ENCODE results near the gene CNTNAP5.

The CNTNAP5 gene

GRCh38 chr2:124708661-124709060 lies 683.6 kb downstream of the CNTNAP5 start:
- no peak for DNase-seq (ENCODE audit: low read depth)
- TF ChIP-seq, protein P1, sequence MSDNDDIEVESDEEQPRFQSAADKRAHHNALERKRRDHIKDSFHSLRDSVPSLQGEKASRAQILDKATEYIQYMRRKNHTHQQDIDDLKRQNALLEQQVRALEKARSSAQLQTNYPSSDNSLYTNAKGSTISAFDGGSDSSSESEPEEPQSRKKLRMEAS (IDR thresholded peaks at IDR 0.05; ENCODE audit: low read depth, low read length) = no peak
- TF ChIP-seq CTCF (IDR thresholded peaks at IDR 0.05; ENCODE audit: low read depth, low read length) = no peak
- no peak for TF ChIP-seq MYC (IDR thresholded peaks at IDR 0.05; ENCODE audit: low read depth, low read length)
- TF ChIP-seq POLR2A (IDR thresholded peaks at IDR 0.05; ENCODE audit: extremely low read depth, insufficient read length) = no peak

GRCh38 chr2:124713969-124714368 lies 688.9 kb downstream of the CNTNAP5 start:
- H3K4me3 ChIP-seq (ENCODE audit: low read depth, low read length) = no peak overlapping the region
- TF ChIP-seq CTCF (IDR thresholded peaks at IDR 0.05; ENCODE audit: low read depth, low read length) = no peak
- TF ChIP-seq, protein P1 (IDR thresholded peaks at IDR 0.05; ENCODE audit: low read depth, low read length) = no peak
- no peak for TF ChIP-seq MYC (IDR thresholded peaks at IDR 0.05; ENCODE audit: low read depth, low read length)
- no peak for TF ChIP-seq POLR2A (IDR thresholded peaks at IDR 0.05; ENCODE audit: extremely low read depth, insufficient read length)
- DNase-seq (ENCODE audit: low read depth) = no peak

More at GRCh38 chr2:124708661-124709060, 683.6 kb downstream of the CNTNAP5 start:
- no peak overlapping the region for H3K4me3 ChIP-seq (ENCODE audit: low read depth, low read length)

GRCh38 chr2:124725187-124725586 lies 700.1 kb downstream of the CNTNAP5 start:
- H3K4me3 ChIP-seq (ENCODE audit: low read depth, low read length) = no peak overlapping the region
- DNase-seq (ENCODE audit: low read depth) = no peak
- TF ChIP-seq POLR2A (IDR thresholded peaks at IDR 0.05; ENCODE audit: extremely low read depth, insufficient read length) = no peak
- TF ChIP-seq, protein P1 (IDR thresholded peaks at IDR 0.05; ENCODE audit: low read depth, low read length) = no peak
- no peak for TF ChIP-seq MYC (IDR thresholded peaks at IDR 0.05; ENCODE audit: low read depth, low read length)
- no peak for TF ChIP-seq CTCF (IDR thresholded peaks at IDR 0.05; ENCODE audit: low read depth, low read length)

DNA sequence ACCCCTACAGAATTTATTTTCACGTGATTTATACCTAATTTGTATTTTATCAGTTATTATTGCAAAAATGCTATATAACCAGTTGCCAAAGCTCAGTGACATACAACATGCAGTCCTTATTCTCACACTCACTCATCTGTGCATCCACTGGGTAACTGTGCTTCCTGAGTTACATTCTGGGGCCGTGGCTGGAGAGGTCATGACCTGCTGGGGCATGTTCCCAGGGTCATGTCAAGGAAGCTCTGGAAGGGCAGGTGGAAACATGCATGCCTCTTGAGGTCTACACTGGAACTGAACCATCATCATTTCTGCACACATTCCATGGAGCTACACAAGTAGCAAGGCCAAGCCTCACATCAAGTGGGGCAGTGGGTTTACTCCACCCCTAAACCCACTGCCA lies 715.5 kb downstream of the CNTNAP5 start:
- TF ChIP-seq CTCF (IDR thresholded peaks at IDR 0.05; ENCODE audit: low read depth, low read length) (no peak), POLR2A (IDR thresholded peaks at IDR 0.05; ENCODE audit: extremely low read depth, insufficient read length) (no peak), MYC (IDR thresholded peaks at IDR 0.05; ENCODE audit: low read depth, low read length) (no peak)
- TF ChIP-seq, protein P1 (IDR thresholded peaks at IDR 0.05; ENCODE audit: low read depth, low read length) = no peak
- H3K4me3 ChIP-seq (ENCODE audit: low read depth, low read length) = no peak overlapping the region
- no peak for DNase-seq (ENCODE audit: low read depth)

- no peak for TF ChIP-seq MYC (IDR thresholded peaks at IDR 0.05; ENCODE audit: low read depth, low read length)
- TF ChIP-seq CTCF (IDR thresholded peaks at IDR 0.05; ENCODE audit: low read depth, low read length) = no peak
- no peak for TF ChIP-seq POLR2A (IDR thresholded peaks at IDR 0.05; ENCODE audit: extremely low read depth, insufficient read length)
- TF ChIP-seq, protein P1 (IDR thresholded peaks at IDR 0.05; ENCODE audit: low read depth, low read length) = no peak
- H3K4me3 ChIP-seq (ENCODE audit: low read depth, low read length) = no peak overlapping the region
- no peak for DNase-seq (ENCODE audit: low read depth)
Measured at GRCh38 chr2:124753842-124754241, 728.8 kb downstream of the CNTNAP5 start.
